Mucosa of stomach (tissue), 1 donor: Measurements from ENCODE around the gene BMERB1.

ENCODE experiments used
- H3K27me3 ChIP-seq: one replicate; pipeline ENCODE4 v1.7.0; 2013; ENCODE audit warnings: mild to moderate bottlenecking, low read length; ENCODE audit not compliant: control insufficient read depth, insufficient read depth
- H3K36me3 ChIP-seq: one replicate; pipeline ENCODE4 v1.7.0; 2013; ENCODE audit warnings: low read length; ENCODE audit not compliant: control insufficient read depth, insufficient read depth
- H3K4me1 ChIP-seq: one replicate; pipeline ENCODE4 v1.7.0; 2013; ENCODE audit warnings: mild to moderate bottlenecking, low read length; ENCODE audit not compliant: control insufficient read depth, insufficient read depth
- H3K4me3 ChIP-seq: one replicate; pipeline ENCODE4 v1.7.0; 2013; ENCODE audit warnings: low read length
- H3K9ac ChIP-seq: one replicate; pipeline ENCODE4 v1.7.0; 2013; ENCODE audit warnings: mild to moderate bottlenecking, low read length, moderate library complexity
- H3K9me3 ChIP-seq: one replicate; pipeline ENCODE4 v1.7.0; 2013; ENCODE audit warnings: mild to moderate bottlenecking, low read length, moderate library complexity; ENCODE audit not compliant: control insufficient read depth
- donor health status: Pancreatic carcinoma.

The BMERB1 gene

DNA sequence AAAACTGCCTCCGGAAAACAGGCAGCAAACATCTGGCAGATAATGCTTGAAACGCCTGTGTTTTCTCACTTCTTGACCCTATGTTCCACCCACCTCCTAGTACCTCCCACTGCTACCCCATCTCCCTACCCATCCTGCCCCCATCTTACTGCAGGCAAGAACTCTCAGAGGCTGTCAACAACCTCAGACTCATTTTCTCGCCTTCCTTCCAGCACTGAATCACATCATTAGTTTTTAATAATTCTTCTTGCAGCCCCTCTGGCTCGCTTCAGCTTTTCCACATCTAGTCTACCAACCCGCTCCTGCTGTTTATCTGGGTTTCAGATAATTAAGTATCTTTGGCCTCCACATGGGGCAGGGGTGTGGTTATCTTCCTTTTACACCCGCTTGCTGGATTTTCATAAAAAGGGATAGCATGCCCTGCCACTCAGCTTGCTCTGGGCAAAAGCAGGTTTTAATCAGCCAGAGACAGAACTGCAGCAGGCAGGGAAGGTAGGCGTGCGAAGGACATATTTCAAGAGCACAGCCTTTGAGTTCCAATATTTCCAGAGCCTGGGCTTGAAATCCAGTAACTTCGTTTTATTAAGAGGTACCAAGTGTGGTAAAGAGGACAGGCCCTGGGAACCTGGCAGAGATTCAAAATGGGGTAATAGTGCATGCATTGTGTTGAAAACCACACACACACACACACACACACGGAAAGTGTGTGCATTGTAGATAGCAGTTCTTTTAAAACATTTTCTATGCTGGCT lies 87.5 kb downstream of the BMERB1 start:
- H3K27me3 ChIP-seq = no peaks in the 10 kb centered on the region
- no peak overlapping the region for H3K4me3 ChIP-seq
- no peak overlapping the region for H3K9ac ChIP-seq
- no peaks in the 10 kb centered on the region for H3K9me3 ChIP-seq
- H3K36me3 ChIP-seq = no peaks in the 10 kb centered on the region
- peaks cover 39% of the 10 kb centered on the region for H3K4me1 ChIP-seq

DNA sequence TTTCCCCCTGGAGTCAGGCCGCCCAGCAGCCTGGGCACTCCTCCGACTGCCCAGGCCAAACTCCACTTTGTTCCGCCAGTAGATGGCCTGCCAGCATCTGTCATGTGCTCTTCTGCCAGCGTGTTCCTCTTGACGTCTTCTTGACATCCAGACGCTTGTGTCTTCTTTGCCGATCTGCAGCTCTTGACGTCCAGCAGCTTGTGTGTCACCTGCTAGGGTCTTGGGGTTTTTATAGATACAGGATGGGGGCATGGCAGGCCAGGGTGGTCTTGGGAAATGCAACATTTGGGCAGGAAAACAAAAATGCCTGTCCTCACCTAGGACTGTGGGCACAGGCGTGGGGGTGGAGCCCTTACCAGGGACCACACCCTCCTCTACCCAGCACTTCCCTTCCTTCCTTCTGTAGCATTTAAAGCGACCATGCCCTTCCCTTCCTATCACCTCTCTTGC lies 88.7 kb downstream of the BMERB1 start:
- Histone ChIP-seq H3K4me3 (no peak overlapping the region), H3K9ac (no peak overlapping the region), H3K27me3 (no peaks in the 10 kb centered on the region), H3K9me3 (no peaks in the 10 kb centered on the region), H3K36me3 (no peaks in the 10 kb centered on the region), H3K4me1 (peaks cover 39% of the 10 kb centered on the region)

DNA sequence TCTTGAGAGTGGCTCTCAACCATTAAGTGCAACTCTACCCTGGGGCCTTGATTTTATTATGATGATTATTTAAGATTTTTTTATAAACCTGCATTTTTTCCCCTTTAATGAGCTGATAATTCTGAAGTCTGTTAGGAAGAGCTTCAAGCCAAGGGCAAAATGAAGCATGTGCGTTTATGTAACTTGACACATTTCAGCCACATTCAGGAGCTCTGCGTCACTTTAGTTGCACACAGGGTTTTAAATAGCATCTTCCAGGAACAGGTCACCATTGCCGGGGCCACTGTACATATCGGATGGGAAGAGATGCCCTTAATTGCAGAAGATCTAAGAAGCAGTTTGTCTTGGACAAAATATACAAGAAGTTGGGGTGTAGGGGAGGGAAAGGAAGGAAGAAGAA lies 89.6 kb downstream of the BMERB1 start:
- no peak overlapping the region for H3K9ac ChIP-seq
- no peak overlapping the region for H3K4me3 ChIP-seq
- no peaks in the 10 kb centered on the region for H3K9me3 ChIP-seq
- H3K27me3 ChIP-seq = no peaks in the 10 kb centered on the region
- peaks cover 31% of the 10 kb centered on the region for H3K4me1 ChIP-seq
- H3K36me3 ChIP-seq = no peaks in the 10 kb centered on the region

DNA sequence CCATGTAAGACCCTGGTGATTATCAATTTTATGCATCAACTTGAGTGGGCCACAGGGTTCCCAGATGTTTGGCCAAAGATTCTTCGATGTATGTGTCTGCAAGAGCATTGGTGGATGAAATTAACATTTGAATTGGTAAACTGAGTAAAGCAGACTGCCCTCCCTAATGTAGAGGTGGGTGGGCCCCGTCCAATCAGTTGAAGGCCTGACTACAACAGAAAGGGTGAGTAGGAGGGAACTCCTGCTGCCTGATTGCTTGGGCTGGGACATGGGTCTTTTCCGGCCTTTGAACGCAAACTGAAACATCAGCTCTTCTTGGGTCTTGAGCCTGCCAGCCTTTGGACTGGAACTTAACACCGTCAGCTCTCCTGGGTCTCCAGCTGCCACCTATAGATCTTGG lies 90.6 kb downstream of the BMERB1 start:
- H3K9ac ChIP-seq = no peak overlapping the region
- H3K4me1 ChIP-seq = peaks cover 25% of the 10 kb centered on the region
- no peaks in the 10 kb centered on the region for H3K27me3 ChIP-seq
- H3K9me3 ChIP-seq = no peaks in the 10 kb centered on the region
- no peak overlapping the region for H3K4me3 ChIP-seq
- no peaks in the 10 kb centered on the region for H3K36me3 ChIP-seq

DNA sequence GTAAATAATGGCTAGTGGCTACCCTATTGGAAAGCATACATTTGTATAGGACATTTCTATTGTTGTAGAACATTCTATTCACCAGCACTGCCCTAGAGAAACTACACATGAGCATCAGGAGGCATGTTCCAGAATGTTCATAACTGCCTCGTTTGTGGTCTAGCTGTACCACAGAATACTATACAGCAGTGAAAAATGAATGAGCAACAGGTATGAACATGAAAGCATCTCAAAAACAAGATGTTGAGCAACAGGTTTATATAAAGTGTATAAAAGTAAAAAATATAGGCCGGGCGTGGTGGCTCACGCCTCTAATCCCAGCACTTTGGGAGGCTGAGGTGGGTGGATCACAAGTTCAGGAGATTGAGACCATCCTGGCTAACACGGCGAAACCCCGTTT lies 91.7 kb downstream of the BMERB1 start:
- H3K36me3 ChIP-seq = no peaks in the 10 kb centered on the region
- H3K9me3 ChIP-seq = no peaks in the 10 kb centered on the region
- peaks cover 25% of the 10 kb centered on the region for H3K4me1 ChIP-seq
- no peaks in the 10 kb centered on the region for H3K27me3 ChIP-seq
- H3K4me3 ChIP-seq = no peak overlapping the region
- no peak overlapping the region for H3K9ac ChIP-seq

DNA sequence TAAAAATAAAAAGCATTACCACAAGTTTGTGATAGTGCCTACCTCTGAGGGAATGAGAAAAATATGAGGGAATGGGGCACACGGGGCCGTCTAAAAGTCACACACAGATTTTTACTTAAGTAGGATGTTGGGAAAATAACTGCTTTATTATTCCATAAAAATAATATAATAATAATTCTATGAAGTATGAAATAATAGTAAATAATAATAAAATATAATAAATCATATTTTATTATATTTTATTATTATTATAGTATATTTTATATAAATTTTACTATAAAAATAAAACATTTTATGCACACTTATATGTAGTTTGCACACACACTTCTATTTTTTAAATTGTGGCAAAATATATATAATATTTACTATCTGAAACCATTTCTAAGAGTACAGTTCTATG lies 92.3 kb downstream of the BMERB1 start:
- H3K9ac ChIP-seq = no peak overlapping the region

DNA sequence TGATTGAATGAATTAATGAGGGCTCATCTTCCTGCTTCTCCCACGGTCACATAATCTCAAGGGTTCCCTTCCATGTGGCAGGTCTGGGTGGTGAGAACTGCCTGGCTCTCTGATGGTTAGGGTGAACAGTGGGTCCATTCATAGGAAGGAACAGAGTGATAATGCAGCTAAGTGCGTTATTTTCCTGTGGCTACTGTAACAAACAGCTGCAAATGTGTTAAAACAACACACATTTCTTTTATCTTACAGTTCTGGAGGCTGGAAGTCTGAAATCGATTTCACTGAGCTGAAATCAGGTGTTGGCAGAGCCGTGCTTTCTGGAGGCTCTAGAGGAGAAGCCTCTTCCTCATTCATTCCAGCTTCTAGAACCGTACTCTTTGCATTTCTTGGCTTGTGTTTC lies 95.3 kb downstream of the BMERB1 start:
- Histone ChIP-seq H3K27me3 (no peaks in the 10 kb centered on the region), H3K4me3 (no peak overlapping the region), H3K36me3 (no peaks in the 10 kb centered on the region), H3K9me3 (no peaks in the 10 kb centered on the region), H3K9ac (no peak overlapping the region), H3K4me1 (no peaks in the 10 kb centered on the region)

More for the DNA sequence above, 92.3 kb downstream of the BMERB1 start:
- H3K4me3 ChIP-seq = no peak overlapping the region
- H3K9me3 ChIP-seq = no peaks in the 10 kb centered on the region
- no peaks in the 10 kb centered on the region for H3K27me3 ChIP-seq
- peaks cover 19% of the 10 kb centered on the region for H3K4me1 ChIP-seq
- no peaks in the 10 kb centered on the region for H3K36me3 ChIP-seq

DNA sequence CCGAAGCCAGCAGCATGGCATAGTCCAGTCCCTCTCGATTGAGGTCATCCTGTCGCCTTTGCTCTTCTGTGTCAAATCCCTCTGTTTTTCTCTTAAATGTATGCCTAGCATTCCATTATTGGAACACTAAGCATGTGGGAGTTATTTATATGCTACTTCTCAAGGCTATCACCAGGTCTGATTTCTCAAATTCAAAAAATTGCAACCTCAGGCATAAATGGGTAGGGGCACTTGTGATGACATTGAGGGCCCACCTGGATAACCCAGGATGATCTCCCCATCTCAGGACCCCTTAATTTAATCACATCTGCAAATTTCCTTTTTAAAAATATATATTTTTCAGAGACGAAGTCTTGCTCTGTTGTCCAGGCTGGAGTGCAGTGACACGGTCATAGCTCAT lies 95.7 kb downstream of the BMERB1 start:
- Histone ChIP-seq H3K9me3 (no peaks in the 10 kb centered on the region), H3K4me3 (no peak overlapping the region), H3K36me3 (no peaks in the 10 kb centered on the region), H3K9ac (no peak overlapping the region), H3K4me1 (no peaks in the 10 kb centered on the region), H3K27me3 (no peaks in the 10 kb centered on the region)

DNA sequence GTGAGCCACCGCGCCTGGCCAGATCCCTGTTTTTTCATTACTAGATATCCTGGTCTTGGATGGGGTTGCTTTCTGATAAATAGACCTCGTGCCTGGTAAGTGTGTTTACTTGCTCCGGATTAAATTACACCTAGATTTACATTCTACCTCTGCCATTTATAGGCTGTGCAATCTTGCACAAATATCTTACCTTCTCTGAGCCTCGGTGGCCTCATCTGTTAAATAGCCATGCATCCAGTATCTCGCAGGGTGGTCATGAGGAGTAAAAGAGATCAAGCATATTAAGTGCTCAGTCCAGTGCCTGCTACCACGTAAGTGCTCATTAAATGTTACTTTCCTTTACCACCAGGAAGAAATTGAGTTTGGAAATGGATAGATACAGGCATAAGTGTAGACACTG lies 98.4 kb downstream of the BMERB1 start:
- Histone ChIP-seq H3K9me3 (no peaks in the 10 kb centered on the region), H3K4me3 (no peak overlapping the region), H3K9ac (no peak overlapping the region), H3K27me3 (no peaks in the 10 kb centered on the region), H3K36me3 (no peaks in the 10 kb centered on the region), H3K4me1 (no peaks in the 10 kb centered on the region)

DNA sequence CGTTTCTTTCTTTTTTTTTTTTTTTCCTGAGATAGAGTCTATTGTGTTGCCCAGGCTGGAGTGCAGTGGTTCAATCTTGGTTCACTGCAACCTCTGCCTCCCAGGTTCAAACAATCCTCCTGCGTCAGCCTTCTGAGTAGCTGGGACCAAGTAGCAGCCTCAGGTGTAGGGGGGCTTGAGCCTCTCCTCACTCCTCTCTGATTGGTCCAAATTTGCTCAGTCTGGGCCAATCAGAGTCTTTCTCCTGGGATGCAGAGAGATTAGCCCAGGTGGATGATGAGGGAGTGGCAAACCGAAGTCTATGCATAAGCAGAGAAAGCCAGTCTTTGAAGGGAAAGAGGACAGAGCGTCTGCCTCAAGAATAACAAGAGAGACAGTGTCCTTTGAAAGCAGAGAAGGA lies 99.0 kb downstream of the BMERB1 start:
- H3K9ac ChIP-seq = no peak overlapping the region
- H3K4me1 ChIP-seq = no peaks in the 10 kb centered on the region
- H3K27me3 ChIP-seq = no peaks in the 10 kb centered on the region
- H3K4me3 ChIP-seq = no peak overlapping the region
- no peaks in the 10 kb centered on the region for H3K9me3 ChIP-seq
- no peaks in the 10 kb centered on the region for H3K36me3 ChIP-seq

DNA sequence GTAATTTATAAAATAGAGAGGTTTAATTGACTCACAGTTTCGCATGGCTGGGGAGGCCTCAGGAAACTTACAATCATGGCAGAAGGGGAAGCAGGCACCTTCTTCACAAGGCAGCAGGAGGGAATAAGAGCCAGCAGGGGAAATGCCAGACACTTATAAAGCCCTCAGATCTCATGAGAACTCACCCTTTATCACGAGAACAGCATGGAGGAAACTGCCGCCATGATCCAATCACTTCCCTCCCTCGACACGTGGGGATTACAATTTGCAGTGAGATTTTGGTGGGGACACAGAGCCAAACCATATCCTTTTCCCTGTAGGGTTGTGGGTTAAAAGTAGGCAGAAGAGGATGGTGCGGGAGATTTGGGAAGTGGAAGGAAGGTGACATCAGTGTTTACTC lies 101.4 kb downstream of the BMERB1 start:
- H3K4me1 ChIP-seq = no peaks in the 10 kb centered on the region
- H3K9ac ChIP-seq = no peak overlapping the region
- no peaks in the 10 kb centered on the region for H3K27me3 ChIP-seq
- H3K36me3 ChIP-seq = no peaks in the 10 kb centered on the region
- H3K4me3 ChIP-seq = no peak overlapping the region
- no peaks in the 10 kb centered on the region for H3K9me3 ChIP-seq

DNA sequence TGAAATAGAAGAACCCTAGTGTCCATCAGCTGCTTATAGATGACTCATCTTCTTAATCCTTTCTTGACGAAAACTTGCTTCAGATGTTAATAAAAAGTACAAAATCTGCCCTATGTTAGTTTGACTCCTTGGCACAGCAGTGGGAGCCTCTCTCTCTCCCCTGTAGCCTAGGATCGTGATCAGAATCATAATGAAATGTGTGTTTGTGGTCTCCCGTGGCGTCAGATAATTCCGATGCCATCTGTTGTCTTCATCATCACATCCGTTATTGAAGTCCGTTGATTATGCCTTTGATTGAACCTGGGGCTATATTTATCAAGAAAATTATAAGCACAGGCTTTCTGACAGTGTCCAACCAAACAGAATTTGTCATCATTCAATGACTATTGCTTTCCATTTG lies 102.5 kb downstream of the BMERB1 start:
- Histone ChIP-seq H3K36me3 (no peaks in the 10 kb centered on the region), H3K9me3 (no peaks in the 10 kb centered on the region), H3K9ac (no peak overlapping the region), H3K27me3 (no peaks in the 10 kb centered on the region), H3K4me1 (no peaks in the 10 kb centered on the region), H3K4me3 (no peak overlapping the region)

DNA sequence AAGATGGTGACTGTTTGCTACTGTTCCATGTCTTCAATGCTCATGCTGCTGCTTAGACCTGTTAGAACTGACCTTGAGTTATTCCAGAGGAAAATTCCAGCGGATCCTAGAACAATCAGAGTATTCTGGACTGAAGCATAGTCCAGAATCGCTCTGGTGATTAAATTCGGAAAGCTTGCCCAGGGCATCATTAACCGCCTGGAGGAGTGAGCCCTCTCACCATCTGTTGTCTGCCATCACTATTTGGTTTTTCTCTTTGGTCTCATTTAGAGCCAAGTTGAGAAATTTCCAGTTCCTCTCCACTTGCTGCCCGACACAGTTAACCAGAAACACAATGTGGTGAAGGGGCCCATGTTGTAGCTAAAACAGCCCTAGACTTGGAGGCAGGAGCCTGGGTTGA lies 104.1 kb downstream of the BMERB1 start:
- H3K9me3 ChIP-seq = no peaks in the 10 kb centered on the region
- no peak overlapping the region for H3K9ac ChIP-seq
- H3K4me1 ChIP-seq = no peaks in the 10 kb centered on the region
- no peak overlapping the region for H3K4me3 ChIP-seq
- H3K36me3 ChIP-seq = no peaks in the 10 kb centered on the region
- H3K27me3 ChIP-seq = no peaks in the 10 kb centered on the region
